ENCODE measurements around the gene LONP1.
"Not testable (repeated sequence)": the region's sequence is repeated elsewhere in the genome, so short reads cannot be mapped to it uniquely, and the experiment has no call there.

Gene LONP1, protein sequence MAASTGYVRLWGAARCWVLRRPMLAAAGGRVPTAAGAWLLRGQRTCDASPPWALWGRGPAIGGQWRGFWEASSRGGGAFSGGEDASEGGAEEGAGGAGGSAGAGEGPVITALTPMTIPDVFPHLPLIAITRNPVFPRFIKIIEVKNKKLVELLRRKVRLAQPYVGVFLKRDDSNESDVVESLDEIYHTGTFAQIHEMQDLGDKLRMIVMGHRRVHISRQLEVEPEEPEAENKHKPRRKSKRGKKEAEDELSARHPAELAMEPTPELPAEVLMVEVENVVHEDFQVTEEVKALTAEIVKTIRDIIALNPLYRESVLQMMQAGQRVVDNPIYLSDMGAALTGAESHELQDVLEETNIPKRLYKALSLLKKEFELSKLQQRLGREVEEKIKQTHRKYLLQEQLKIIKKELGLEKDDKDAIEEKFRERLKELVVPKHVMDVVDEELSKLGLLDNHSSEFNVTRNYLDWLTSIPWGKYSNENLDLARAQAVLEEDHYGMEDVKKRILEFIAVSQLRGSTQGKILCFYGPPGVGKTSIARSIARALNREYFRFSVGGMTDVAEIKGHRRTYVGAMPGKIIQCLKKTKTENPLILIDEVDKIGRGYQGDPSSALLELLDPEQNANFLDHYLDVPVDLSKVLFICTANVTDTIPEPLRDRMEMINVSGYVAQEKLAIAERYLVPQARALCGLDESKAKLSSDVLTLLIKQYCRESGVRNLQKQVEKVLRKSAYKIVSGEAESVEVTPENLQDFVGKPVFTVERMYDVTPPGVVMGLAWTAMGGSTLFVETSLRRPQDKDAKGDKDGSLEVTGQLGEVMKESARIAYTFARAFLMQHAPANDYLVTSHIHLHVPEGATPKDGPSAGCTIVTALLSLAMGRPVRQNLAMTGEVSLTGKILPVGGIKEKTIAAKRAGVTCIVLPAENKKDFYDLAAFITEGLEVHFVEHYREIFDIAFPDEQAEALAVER

DNA sequence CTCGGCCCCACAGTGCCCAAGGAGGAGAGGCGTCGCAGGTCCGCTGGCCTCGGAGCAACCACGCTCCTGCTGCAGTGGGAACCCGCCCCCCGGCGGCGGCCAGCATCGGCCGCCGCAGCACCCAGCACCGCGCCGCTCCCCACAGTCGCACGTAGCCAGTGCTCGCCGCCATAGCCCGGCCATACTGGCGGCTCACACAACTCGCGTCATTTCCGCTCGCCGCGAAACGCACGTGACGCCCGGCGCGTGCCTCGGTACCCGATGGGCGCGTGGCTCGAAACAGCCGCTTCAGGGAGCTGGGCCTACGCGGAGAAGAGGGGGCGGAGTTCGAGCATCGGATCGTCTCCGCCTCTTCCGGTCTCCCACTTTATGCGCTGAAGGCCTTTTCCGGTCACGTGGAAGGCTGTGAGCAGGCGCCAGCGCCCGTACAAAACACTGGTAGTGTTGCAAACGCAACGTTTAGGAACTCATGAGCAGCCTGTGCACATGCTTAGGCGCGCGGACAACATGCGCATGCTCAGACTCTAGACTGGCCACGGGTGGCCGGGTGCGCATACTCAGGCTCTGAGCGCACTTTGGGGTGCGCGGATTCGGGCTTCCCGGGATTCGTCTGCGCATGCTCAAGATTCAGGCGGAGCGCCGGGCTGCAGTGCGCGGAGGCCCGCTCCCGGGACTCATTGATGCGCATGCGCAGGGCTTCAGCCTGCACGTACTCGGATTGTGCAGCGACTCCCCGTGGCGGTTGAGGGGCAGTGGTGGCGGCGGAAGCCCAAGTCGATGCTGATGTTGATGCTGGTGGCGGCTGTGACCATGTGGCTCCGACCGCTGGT lies at the start of gene LONP1, which contains the start of gene CATSPERD:
Gene LONP1, minus strand, starts transcription at position 186 of the 830 bp plus-strand sequence. Its CDS starts 14 bp downstream, at position 172.
Gene CATSPERD, plus strand, starts transcription at position 677 of the 830 bp plus-strand sequence. Its CDS starts 101 bp downstream, at position 778.
- peak; percentile 97 for DNase-seq

DNA sequence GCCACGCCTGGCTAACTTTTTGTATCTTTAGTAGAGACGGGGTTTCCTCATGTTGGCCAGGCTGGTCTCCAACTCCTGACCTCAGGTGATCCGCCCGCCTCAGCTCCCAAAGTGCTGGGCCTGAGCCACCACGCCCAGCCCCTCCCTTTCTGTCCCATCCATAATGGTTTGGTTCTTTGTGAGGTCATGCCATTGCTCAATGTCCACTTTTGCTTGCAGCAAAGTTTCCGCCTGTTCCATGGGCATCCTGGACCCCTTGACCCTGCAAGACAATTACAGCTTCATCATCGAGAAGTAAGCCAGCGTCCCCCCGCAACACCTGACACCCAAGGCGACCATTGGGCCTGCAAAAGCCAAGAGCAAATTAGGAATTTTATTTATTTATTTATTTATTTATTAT lies 48.0 kb upstream of the LONP1 start:
- DNase-seq: no peak

DNA sequence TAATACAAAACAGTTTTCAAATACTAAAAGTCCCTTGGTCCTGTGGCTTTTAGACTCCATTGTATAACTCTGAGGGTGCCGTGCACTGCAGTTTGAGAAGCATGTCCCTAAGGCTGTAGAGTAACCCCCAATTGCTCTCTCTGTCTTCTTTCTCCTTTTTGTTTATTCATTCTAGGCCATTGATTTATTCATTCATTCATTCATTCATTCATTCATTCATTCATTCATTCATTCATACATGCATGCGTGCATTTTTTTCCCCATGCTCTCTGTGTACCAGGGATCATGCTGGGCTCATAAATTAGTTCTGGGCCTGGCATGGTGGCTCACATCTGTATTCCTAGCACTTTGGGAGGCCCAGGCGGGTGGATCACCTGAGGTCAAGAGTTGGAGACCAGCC lies 45.3 kb upstream of the LONP1 start:
- DNase-seq: no peak

DNA sequence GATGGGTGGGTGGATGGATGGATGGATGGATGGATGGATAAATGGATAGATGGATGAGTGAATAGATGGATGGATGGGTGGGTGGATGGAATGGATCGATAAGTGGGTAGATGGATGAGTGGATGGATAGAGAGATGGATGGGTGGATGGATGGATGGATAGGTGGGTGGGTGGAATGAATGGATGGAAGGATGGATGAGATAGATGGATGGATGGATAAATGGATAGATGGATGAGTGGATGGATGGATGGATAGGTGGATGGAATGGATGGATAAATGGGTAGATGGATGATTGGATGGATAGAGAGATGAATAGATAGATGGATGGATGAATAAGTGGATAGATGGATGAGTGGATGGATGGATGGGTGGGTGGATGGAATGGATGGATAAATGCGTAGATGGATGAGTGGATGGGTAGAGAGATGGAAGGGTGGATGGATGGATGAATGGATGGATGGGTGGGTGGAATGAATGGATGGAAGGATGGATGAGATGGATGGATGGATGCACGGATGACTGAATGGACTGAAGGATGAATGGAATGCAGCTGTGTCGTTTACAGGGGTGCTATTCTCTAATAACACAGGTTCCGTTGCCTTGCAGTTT lies 42.8 kb upstream of the LONP1 start:
- no peak for DNase-seq

DNA sequence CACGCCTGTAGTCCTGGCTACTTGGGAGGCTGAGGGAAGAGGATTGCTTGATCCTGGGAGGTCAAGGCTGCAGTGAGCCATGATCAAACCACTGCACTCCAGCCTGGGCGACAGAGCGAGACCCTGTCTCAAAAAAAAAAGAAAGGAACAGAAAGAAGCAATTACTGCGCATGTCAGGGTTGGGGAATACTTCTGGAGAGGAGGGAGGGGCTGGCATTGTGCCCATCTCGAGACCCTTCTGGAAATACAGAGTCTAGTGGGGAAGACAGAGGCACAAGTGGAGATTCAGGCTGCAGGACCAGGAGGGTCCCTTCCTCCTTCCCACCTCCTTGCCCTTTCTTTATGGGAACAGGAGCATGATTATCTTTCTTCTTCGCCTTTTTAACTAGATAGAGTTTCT lies 33.8 kb upstream of the LONP1 start:
- no peak for DNase-seq

DNA sequence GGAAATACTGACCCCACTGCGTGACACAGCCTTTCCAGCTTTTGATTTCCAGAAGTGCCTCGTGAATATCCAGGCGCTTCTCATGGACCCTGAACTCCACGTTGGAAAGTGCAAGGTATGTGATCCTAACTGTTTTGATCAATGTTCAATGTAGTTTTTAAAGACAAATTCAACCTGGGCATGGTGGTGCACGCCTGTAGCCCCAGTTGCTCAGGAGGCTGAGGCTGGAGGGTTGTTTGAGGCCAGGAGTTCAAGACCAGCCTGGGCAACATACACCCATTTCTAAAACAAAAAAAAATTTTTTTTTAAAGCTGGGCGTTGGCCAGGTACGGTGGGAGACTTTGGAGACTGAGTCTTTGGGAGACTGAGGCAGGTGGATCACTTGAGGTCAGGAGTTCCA lies 31.8 kb upstream of the LONP1 start:
- no peak for DNase-seq

DNA sequence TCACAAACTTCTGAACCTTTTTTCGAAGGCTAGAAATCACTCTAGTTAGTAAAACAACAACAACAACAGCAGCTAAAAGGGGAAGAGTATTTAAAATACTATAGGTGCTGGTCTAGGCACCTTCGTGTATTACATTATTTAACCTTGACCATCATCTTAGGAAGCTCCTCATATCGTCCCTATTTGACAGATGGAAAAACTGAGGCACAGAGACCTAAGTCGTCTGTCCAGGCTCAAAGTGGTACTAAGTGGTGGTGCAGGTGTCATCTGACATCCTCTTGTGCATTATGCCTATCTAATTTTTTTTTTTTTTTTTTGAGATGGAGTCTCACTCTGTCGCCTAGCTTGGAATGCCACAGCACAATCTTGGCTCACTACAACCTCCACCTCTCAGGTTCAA lies 29.6 kb upstream of the LONP1 start:
- no peak for DNase-seq

DNA sequence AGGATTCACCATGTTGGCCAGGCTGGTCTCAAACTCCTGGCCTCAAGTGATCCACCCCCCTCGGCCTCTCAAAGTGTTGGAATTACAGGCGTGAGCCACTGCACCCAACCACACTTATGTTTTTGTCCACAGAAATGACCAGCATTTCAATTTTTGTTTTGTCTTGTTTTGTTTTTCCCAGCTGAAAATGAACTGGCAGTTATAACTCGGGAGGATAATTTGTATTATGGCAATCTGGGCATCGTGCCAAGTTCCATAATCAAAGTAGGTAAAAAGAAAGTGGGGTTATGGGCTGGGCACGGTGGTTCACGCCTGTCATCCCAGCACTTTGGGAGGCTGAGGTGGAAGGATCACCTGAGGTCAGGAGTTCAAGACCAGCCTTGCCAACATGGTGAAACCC lies 29.0 kb upstream of the LONP1 start:
- not testable (repeated sequence) for DNase-seq

DNA sequence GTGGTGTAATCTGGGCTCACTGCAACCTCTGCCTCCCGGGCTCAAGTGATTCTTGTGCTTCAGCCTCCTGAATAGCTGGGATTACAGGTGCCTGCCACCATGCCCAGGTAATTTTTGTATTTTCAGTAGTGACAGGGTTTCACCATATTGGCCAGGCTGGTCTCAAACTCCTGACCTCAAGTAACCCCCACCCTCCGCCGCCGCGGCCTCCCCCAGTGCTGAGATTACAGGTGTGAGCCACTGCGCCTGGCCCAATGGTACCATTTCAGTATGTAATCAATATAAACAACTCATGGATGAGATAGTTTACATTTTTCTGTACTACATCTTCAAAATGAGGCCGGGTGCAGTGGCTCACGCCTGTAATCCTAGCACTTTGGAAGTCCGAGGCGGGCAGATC lies 25.1 kb upstream of the LONP1 start:
- DNase-seq: not testable (repeated sequence)

DNA sequence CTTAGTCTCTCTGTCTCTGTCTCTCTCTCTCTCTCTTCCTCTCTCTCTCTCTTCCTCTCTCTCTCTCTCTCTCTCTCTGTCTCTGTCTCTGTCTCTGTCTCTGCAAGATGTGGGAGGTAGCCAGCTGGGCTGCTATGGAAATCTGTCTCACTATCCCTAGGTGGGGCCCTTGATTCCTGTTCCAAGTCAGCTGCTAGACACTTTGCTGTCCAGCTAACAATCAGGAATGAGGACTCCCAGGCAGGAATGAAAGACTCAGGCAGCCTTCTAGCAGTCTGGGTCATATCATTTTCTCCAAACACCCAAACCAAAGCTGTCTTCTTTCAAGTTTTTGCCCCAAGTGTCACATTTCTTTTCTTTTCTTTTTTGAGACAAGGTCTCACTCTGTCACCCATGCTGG lies 23.7 kb upstream of the LONP1 start:
- DNase-seq: no peak

DNA sequence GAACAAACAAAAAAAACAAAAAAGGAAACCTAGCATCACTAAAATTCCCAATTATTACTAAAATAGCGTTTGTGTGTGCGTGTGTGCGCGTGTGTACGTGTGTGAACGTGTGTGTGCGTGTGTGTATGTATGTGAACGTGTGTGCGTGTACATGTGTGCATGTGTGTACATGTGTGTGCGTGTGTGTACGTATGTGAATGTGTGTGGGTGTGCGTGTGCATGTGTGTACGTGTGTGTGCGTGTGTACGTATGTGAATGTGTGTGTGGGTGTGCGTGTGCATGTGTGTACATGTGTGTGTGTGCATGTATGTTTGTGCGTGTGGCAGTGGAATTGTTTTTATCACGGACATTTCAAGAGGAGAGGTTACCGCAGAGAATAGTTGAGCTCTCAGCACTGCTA lies 22.1 kb upstream of the LONP1 start:
- DNase-seq: no peak

DNA sequence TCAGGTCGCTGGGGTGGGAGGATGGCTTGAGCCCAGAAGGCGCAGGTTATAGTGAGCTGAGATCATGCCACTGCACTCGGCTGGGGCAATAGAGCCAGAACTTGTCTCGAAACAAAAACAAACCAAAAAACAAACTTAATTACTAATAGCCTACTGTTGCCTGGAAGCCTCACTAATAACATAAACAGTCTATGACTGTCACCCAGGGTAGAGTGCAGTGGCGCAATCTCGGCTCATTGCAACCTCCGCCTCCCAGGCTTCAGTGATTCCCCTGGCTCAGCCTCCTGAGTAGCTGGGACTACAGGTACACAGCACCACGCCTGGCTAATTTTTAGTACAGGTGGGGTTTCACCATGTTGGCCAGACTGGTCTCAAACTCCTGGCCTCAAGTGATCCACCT lies 18.5 kb upstream of the LONP1 start:
- DNase-seq: no peak

DNA sequence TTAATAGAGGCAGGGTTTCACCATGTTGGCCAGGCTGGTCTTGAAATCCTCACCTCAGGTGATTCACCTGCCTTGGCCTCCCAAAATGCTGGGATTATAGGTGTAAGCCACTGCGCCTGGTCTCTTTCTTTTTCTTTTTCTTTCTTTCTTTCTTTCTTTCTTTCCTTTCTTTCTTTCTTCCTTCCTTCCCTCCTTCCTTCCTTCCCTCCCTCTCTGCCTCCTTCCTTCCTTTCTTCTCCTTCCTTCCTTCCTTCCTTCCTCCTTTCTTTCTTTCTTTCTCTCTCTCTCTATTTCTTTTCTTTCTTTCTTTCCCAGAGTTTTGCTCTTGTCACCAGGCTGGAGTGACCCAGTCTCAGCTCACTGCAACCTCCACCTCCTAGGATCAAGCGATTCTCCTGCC lies 13.2 kb upstream of the LONP1 start:
- DNase-seq: not testable (repeated sequence)

DNA sequence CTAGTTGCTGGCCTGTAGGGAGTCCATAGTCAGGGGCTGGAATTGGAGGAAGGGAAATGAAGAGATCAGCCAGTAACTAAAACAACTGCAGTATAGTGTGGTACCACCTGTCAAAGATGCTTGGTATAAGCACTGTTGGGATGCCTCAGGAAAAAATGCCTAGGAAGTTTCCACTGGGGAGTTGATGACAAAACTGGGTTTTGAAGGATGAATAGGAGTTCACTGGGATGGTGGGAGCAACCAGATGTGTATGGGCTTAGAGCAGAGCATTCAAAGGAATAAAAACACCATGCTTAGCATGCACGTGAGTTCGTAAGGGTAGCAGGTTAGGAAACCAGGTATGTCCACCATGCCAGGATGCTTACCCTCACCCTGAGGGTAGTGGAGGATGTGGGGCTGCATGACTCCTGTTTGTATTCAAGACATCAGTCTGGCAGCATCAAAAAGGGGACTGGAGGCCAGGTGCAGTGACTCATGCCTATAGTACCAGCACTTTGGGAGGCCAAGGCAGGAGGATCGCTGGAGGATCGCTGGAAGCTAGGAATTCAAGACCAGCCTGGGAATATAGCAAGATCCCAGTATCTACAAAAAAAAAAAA lies 7.6 kb upstream of the LONP1 start:
- DNase-seq: no peak

DNA sequence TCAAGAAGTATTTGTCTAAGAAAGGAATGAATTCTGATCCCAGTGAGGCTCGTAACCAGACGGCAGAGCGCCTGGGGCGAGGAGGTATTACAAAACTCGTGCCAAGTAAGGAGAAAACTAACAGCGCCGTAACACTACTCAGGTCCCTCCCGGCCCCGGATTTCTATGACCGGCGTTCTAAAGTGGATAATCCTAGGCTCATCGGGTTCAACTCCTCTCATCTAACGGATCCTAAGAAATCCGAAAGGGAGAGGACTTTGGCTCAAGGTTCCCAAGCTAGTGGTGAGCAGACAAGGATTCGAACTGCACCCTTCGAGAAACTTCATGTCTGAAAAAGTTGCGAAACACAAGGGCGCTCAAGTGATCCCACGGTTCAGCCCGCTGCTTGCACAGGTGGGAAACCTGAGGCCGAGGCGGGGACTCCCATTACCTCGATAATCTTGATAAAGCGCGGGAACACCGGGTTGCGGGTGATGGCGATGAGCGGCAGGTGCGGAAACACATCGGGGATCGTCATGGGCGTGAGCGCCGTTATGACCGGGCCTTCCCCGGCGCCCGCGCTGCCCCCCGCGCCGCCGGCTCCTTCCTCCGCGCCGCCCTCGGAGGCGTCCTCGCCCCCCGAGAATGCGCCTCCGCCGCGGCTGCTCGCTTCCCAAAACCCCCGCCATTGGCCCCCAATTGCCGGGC lies 529 bp downstream of the LONP1 start:
- no peak for DNase-seq

DNA sequence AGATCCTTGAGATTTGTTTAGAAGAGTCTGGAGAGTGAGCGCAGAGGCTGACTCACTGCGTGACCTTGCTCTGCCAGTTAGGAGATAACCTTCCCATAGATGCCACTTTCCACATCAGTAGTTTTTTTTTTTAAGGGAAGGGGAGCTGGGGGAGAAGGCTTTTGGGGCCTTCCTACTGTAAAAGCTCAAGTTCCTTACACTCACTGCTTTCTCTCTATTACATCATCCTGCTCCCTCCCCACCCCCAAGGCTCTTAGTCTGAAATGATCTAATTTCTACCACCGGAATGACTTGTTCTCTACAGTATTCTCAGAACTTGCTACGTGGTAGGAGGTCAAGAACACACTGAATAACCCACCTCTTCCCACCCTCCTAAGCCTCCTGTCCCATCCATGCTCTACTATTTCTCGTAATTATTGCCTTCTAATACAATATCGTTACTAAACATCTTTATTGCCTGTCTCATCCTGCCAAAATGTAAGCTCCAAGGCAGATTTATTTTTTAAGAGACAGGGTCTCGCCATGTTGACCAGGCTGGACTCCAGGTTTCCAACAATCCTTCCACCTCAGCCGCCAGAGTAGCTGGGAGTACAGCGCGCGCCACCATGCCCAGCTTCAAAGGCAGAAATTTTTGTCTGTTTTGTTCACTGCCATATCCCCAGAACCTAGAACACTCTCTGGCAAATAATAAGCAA lies 1.2 kb downstream of the LONP1 start:
- DNase-seq: no peak

DNA sequence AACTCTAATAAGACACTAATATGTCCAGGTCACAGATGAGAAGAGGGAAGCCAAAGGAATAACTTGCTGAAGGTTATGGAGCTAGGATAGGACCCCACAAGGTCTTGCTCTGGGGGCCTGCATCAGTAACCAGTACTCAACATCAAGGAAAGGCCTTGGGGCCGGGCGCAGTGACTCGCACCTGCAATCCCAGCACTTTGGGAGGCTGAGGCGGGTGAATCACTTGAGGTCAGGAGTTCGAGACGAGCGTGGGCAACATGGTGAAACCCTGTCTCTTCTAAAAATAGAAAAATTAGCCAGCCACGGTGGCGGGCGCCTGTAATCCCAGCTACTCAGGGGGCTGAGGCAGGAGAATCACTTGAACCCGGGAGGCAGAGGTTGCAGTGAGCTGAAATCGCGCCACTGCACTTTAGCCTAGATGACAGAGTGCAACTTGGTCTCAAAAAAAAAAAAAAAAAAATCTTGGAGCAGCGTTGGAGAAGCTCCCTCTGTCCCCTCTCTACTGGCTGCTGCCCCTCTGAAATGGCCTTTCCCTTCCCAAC lies 1.8 kb downstream of the LONP1 start:
- DNase-seq: no peak

DNA sequence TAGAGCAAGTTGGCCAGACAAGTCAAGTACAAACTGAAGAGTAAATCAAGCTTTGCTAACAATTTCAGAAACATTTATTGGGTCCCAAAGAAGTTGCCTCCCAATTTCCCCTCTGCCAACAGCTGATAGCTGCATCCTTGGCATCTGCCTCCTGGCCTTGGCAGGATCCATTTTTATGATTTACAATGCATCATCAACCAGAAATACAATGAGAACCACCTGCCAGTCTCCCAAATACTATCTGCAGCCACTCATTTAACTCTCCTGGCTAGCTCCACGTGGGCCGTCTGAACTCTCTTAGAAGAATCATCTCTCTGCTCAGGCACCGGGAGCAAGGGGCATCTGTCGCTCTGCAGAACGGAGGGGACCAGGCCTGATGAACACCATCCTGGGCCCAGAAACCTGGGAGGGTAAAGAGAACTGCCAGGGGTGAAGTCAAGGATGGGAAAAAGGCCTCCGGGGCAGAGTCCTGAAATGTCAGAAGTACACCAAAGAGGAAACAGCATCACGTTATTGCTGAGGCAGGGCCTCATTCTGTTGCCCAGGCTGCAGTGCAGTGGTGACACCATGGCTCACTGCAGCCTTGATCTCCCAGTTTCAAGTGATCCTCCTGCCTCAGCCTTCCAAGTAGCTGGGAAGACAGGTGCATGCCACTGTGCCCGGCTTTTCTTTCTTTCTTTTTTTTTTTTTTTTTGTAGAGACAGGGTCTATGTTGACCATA lies 2.6 kb downstream of the LONP1 start:
- DNase-seq: no peak

DNA sequence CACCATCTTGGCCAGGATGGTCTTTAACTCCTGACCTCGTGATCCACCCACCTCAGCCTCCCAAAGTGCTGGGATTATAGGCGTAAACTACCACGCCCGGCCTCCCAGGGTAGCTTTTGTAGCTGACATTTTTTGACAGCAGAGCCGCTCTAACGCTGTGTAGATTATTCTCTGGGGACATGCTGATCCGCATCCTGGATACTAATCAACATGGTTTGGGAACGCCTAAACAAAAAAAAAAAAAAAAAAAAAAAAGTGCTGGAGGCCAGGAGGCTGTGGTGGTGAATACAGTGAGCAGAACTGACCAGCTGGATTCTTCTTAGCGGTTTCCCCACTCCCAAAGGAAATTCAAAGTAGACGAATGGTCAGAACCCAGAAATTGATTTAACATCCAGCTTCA lies 5.1 kb downstream of the LONP1 start:
- DNase-seq: no peak

DNA sequence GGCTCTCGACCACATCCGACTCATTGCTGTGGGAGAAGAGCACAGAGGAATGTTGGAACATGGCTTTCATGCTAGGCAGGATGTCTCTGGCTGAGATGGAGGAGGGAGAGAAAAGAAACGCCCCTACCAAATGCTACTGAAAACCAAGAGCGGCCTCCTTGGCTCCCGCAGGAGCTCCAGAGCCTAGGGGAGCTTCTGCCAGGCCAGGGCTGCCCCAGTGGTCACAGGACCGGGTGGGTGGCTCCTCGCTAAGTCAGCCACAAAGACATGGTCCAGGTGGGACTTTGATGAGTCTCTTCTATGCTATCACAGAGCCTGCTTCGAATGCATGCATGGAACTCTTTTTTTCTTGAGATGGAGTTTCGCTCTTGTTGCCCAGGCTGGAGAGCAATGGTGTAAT lies 6.7 kb downstream of the LONP1 start:
- no peak for DNase-seq
